ENCODE data around the gene CKB.

The CKB gene

GRCh38 chr14:103552011-103552845, 29.6 kb upstream of the CKB start:
- TF ChIP-seq CTCF (IDR thresholded peaks at IDR 0.05) = no peak

- no peak for TF ChIP-seq CTCF (IDR thresholded peaks at IDR 0.05)
These were observed 28.7 kb upstream of the CKB start for GRCh38 chr14:103551338-103551762.

GRCh38 chr14:103550451-103551337, 28.1 kb upstream of the CKB start:
- TF ChIP-seq CTCF (IDR thresholded peaks at IDR 0.05) = no peak

GRCh38 chr14:103549361-103550311, 27.0 kb upstream of the CKB start:
- TF ChIP-seq CTCF (IDR thresholded peaks at IDR 0.05) = no peak

GRCh38 chr14:103548463-103549351, 26.1 kb upstream of the CKB start:
- no peak for TF ChIP-seq CTCF (IDR thresholded peaks at IDR 0.05)

- TF ChIP-seq CTCF (IDR thresholded peaks at IDR 0.05) = no peak
These were observed 25.4 kb upstream of the CKB start for GRCh38 chr14:103547941-103548462.
